AG04449 (cell line): Measurements from ENCODE around the gene PLXNA3.

Source experiments
- CTCF ChIA-PET: fragments of 350-600 bp; formaldehyde crosslinking; extraction: SDS; loops from one replicate; lab custom pipeline; 2021; ENCODE audit warnings: antibody characterized with exemption; lab: Yijun Ruan, JAX
- POLR2A ChIA-PET: fragments of 400-600, 350-600 bp; formaldehyde crosslinking; extraction: SDS; loops from one replicate; lab custom pipeline; 2020; ENCODE audit warnings: antibody characterized with exemption, inconsistent platforms; lab: Yijun Ruan, JAX
- DNase-seq: peaks from one replicate; pipeline ENCODE4 v3.0.0-alpha.2; 2010; ENCODE audit warnings: low read depth, low spot score
- H3K4me3 ChIP-seq: 2 replicates; pipeline ENCODE4 v1.5.1; 2011; ENCODE audit warnings: low read depth, mild to moderate bottlenecking, control low read depth, low read length
- TF ChIP-seq, protein P1 (sequence below): IDR thresholded peaks from one replicate; pipeline ENCODE4 v1.5.1; 2011; ENCODE audit warnings: mild to moderate bottlenecking, moderate library complexity, low read length, control low read depth, inconsistent platforms; ENCODE audit not compliant: insufficient read depth; ENCODE audit errors: missing control alignments

The PLXNA3 gene

DNA sequence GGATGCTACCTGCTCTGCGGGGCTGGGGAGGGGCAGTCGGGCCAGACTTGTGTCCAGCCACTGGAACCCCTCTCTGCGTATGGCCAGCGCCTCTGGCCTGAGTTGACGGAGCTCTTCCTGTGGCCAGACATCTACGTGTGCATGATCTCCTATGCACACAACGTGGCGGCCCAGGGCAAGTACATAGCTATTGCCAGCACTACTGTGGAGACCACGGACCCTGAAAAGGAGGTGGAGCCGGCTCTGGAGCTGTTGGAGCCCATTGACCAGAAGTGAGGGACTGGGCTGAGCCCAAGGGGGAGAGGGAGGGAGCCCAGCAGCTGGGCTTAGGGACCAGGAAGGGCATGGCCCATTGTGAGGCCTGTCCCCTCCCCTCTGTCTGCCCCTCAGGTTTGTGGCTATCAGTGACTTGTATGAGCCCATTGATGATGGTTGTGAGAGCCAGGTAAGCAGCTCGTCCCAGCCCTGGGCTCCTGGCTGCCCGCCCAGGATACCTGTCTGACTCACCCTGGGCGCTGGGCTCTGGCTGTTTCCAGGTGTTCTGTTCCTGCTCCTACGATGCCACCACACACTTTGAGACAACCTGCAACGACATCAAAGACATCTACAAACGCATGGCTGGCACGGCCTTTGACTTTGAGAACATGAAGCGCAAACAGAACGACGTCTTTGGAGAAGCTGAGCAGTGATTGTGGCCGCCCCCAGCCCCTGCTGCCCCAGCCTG, 15.9 kb upstream of the PLXNA3 start:
- POLR2A ChIA-PET, result no interaction called here
- TF ChIP-seq, protein P1, sequence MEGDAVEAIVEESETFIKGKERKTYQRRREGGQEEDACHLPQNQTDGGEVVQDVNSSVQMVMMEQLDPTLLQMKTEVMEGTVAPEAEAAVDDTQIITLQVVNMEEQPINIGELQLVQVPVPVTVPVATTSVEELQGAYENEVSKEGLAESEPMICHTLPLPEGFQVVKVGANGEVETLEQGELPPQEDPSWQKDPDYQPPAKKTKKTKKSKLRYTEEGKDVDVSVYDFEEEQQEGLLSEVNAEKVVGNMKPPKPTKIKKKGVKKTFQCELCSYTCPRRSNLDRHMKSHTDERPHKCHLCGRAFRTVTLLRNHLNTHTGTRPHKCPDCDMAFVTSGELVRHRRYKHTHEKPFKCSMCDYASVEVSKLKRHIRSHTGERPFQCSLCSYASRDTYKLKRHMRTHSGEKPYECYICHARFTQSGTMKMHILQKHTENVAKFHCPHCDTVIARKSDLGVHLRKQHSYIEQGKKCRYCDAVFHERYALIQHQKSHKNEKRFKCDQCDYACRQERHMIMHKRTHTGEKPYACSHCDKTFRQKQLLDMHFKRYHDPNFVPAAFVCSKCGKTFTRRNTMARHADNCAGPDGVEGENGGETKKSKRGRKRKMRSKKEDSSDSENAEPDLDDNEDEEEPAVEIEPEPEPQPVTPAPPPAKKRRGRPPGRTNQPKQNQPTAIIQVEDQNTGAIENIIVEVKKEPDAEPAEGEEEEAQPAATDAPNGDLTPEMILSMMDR, result no peak
- H3K4me3 ChIP-seq, result no peak overlapping the region
- CTCF ChIA-PET, result no interaction called here
- no peak for DNase-seq

DNA sequence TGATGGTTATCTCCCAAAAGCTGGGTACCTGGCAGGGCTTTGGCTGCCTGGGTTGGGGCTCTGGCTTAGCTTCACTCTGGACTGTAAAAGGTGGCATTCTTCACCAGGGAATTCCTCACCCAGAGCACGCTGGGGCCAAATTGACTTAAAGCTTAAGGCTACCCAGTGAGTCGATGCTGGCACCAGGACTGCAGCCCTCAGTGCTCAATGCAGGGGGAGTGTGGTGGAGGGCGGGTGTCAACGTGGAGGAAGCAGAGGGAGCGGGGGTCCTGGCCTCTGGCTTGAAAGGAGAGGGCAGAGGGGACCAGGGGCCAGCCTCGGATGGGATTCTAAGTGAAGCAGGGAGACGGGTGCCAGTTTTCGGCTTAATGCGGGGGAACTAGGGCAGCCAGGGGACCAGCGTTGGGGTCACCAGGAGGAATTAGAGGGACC, 14.6 kb upstream of the PLXNA3 start:
- ChIA-PET CTCF (interaction anchor here (0.6 to 0.9 kb wide), 2 partner anchors 45 to 84 kb away, joined by 3 to 4 read pairs; partner anchors contain the start of gene RPL10), POLR2A (interaction anchor here (1.0 kb wide), 1 partner anchor 15 kb away, joined by 3 read pairs; no protein-coding TSS in a partner anchor)
- no peak for DNase-seq
- H3K4me3 ChIP-seq, result peak overlapping the region; percentile 43
- TF ChIP-seq, protein P1, result no peak

DNA sequence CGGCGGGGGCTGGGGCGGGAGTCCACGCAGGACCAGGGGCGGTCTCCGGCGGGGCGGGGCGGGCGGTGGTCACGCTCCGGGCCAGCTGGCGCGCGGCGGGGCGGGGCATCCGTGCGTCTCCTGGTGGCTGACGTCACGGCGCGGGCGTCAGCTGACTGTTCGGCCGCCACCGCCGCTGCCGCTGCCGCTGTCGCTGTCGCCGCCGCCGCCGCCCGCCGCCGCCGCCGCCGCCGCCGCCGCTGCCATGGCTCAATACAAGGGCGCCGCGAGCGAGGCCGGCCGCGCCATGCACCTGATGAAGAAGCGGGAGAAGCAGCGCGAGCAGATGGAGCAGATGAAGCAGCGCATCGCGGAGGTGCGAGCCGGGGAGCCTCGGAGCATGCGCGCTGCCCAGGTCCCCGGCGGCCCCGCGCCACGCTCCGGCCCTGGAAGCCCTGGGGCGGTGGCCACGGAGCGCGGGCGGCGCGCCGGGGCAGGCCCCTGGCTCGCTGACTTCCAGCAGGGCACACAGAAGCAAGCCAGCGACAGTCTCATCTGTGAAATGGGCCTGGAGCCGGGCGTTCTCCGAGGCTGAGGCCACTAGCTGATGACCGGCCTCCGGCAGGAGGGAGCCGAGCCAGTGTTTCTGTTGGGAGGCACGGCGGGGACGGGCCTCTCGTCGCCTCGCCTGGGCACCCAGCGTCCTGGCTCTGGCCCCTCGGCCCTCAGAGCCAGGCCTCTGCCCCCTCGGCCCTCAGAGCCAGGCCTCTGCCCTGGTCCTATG, 13.9 kb upstream of the PLXNA3 start, which contains the start of gene FAM50A:
FAM50A (plus strand) TSS at position 150 of the 763 bp plus-strand sequence; CDS start at position 245, 95 bp downstream.
- no peak for DNase-seq
- CTCF ChIA-PET, result interaction anchor here (0.9 kb wide), 1 partner anchor 46 kb away, joined by 3 read pairs; the partner anchor contains the start of gene RPL10
- POLR2A ChIA-PET, result interaction anchor here (1.0 kb wide), 1 partner anchor 15 kb away, joined by 3 read pairs; no protein-coding TSS in a partner anchor
- peak within 1 kb of the TSS; percentile 64 for H3K4me3 ChIP-seq
- TF ChIP-seq, protein P1, result no peak

DNA sequence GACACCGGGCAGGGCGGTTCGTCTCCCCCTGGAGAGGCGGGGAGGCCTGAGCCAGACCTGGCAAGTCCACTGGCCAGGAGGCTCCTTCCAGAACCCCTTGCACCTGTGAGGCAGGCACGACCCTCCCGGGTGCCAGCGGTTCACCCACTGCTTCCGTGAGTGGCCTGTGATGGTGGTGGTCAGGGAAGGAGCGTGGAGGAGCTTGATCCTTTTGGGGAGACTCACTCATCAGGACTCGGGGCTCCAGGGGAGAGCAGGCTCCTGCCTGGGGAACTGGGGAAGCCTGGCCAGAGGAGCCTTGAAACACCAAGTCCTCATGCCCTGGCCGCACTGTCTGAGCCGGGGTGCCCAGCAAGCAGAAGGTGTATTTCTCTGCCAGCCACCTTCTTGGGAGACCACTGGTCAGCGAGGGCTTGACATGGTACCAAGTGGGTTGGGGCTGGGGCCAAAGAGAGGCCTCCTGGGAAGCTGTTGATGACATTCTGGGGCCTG, 13.3 kb upstream of the PLXNA3 start:
- no peak for DNase-seq
- CTCF ChIA-PET, result interaction anchor here (0.7 kb wide), 1 partner anchor 10 kb away, joined by 3 read pairs; no protein-coding TSS in a partner anchor
- H3K4me3 ChIP-seq, result peak overlapping the region; percentile 64
- POLR2A ChIA-PET, result interaction anchor here (1.1 kb wide), 1 partner anchor 9 kb away, joined by 3 read pairs; no protein-coding TSS in a partner anchor
- TF ChIP-seq, protein P1, result no peak

DNA sequence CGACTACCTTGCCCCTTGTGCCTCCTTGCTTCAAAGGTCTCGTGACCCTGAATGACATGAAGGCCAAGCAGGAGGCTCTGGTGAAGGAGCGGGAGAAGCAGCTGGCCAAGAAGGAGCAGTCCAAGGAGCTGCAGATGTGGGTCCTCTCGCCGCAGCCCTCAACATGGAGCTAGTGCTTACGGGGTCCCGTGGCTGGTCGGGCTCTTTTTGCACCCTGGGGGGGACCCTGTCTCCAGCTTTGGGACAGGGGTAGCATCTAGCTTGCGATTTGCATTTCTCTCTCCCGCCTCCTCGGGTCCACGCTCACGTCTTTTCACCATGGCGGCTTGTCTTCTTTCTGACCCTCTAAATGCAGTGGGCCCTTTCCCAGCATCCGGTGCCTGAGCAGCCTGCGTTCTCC, 12.3 kb upstream of the PLXNA3 start:
- TF ChIP-seq, protein P1, result no peak
- CTCF ChIA-PET, result interaction anchor here (0.8 kb wide), 1 partner anchor 82 kb away, joined by 3 read pairs; no protein-coding TSS in a partner anchor
- no peak overlapping the region for H3K4me3 ChIP-seq
- DNase-seq, result no peak
- POLR2A ChIA-PET, result interaction anchor here (1.1 to 1.3 kb wide), 2 partner anchors 8 to 14 kb away, joined by 3 to 5 read pairs; no protein-coding TSS in a partner anchor
